HepG2 (cell line): Measurements from ENCODE around the gene MORN1. TPM values are rescaled to one million over a fixed set of nuclear protein-coding genes. Genes with fewer than 3 reads are reported as not detected.

ENCODE experiments used
- ATF1 ChIP-seq: IDR thresholded peaks from 2 replicates; pipeline ENCODE4 v1.6.1; 2016; ENCODE audit warnings: mild to moderate bottlenecking, control low read depth
- CBX1 ChIP-seq: IDR thresholded peaks from one replicate; pipeline ENCODE4 v1.6.1; 2016; ENCODE audit warnings: antibody characterized with exemption, low read depth
- FOXJ3 ChIP-seq: sonication (generic); formaldehyde crosslinking; IDR thresholded peaks from 2 replicates; pipeline ENCODE4 v1.4.0; 2020; ENCODE audit warnings: missing genetic modification reagents, mild to moderate bottlenecking, borderline replicate concordance
- HOXA5 ChIP-seq: sonication (generic); formaldehyde crosslinking; IDR thresholded peaks from 2 replicates; pipeline ENCODE4 v1.4.0; 2020; ENCODE audit warnings: missing genetic modification reagents
- KDM6A ChIP-seq: IDR thresholded peaks from 2 replicates; pipeline ENCODE4 v1.6.1; 2016; ENCODE audit warnings: low read depth
- LCORL ChIP-seq, 2 experiments: fragments of 450-650 bp in 1 of 2; sonication (generic) in 1 of 2; formaldehyde crosslinking in 1 of 2; IDR thresholded peaks; 2 replicates each; pipeline versions ENCODE4 v1.5.0 to v1.6.1; 2017 to 2020; ENCODE audit warnings: antibody characterized with exemption in 1 of 2, missing genetic modification reagents in 1 of 2
- PAXIP1 ChIP-seq: sonication (generic); formaldehyde crosslinking; conservative IDR thresholded peaks from 2 replicates; pipeline ENCODE4 v1.4.0; 2020; ENCODE audit warnings: mild to moderate bottlenecking, missing genetic modification reagents, moderate library complexity
- PHF21A ChIP-seq: sonication (generic); formaldehyde crosslinking; IDR thresholded peaks from 2 replicates; pipeline ENCODE4 v1.5.0; 2020; ENCODE audit warnings: mild to moderate bottlenecking, missing genetic modification reagents
- PITX1 ChIP-seq: sonication (generic); formaldehyde crosslinking; IDR thresholded peaks from 2 replicates; pipeline ENCODE4 v1.5.1; 2020; ENCODE audit warnings: mild to moderate bottlenecking, missing genetic modification reagents
- POLR2AphosphoS2 ChIP-seq: IDR thresholded peaks from 2 replicates; pipeline ENCODE4 v1.6.1; 2011; ENCODE audit warnings: low read depth, low read length, improper control_type of control experiment
- SMAD9 ChIP-seq: sonication (generic); formaldehyde crosslinking; IDR thresholded peaks from 2 replicates; pipeline ENCODE4 v1.5.1; 2020; ENCODE audit warnings: mild to moderate bottlenecking, missing genetic modification reagents
- THAP8 ChIP-seq: sonication (generic); formaldehyde crosslinking; IDR thresholded peaks from 2 replicates; pipeline ENCODE4 v1.5.1; 2020; ENCODE audit warnings: missing genetic modification reagents, mild to moderate bottlenecking, borderline replicate concordance
- U2AF2 ChIP-seq: fragments of 200-400 bp; formaldehyde crosslinking; IDR thresholded peaks from 2 replicates; pipeline ENCODE4 v1.6.1; 2017; ENCODE audit warnings: low read depth, mild to moderate bottlenecking, low read length
- YEATS4 ChIP-seq: sonication (generic); formaldehyde crosslinking; IDR thresholded peaks from 2 replicates; pipeline ENCODE4 v1.4.0; 2020; ENCODE audit warnings: missing genetic modification reagents, borderline replicate concordance
- polyA plus RNA-seq, 8 experiments: library from polyadenylated mRNA; depleted of rRNA in 3 of 8; stranded (reverse) in 7 of 8; unstranded in 1 of 8; fragments of >200 nt; fragmentation: Illumina TruSeq in 4 of 8; extraction: Trizol in 4 of 8; gene quantifications; 2 replicates each; pipeline versions ENCODE4 v1.2.1 to v1.2.3, GENCODE V29; 2011 to 2016; ENCODE audit warnings: low read depth in 4 of 8, missing spikeins in 1 of 8, mixed read lengths in 1 of 8; ENCODE audit not compliant: insufficient read depth in 1 of 8
- total RNA-seq, 5 experiments: library from RNA; depleted of rRNA; stranded (reverse); fragments of >200 nt; fragmentation: Illumina TruSeq; extraction: Trizol; gene quantifications; 2 replicates each; pipeline ENCODE4 v1.2.3, GENCODE V29; 2016; ENCODE audit warnings: low read depth in 1 of 5
- TF ChIP-seq, protein P1 (sequence below): IDR thresholded peaks from 2 replicates; pipeline ENCODE4 v1.4.0; 2020; ENCODE audit warnings: mild to moderate bottlenecking, missing genetic modification reagents
- TF ChIP-seq, protein P2 (sequence below): sonication (generic); formaldehyde crosslinking; IDR thresholded peaks from 2 replicates; pipeline ENCODE4 v1.5.1; 2020; ENCODE audit warnings: mild to moderate bottlenecking, moderate library complexity, missing genetic modification reagents
- TF ChIP-seq, protein P3 (sequence below): sonication (generic); formaldehyde crosslinking; IDR thresholded peaks from 2 replicates; pipeline ENCODE4 v1.8.1; 2023; ENCODE audit warnings: mild to moderate bottlenecking, missing genetic modification reagents
- TF ChIP-seq, protein P4 (sequence below): sonication (generic); formaldehyde crosslinking; IDR thresholded peaks from 2 replicates; pipeline ENCODE4 v1.5.0; 2020; ENCODE audit warnings: missing genetic modification reagents, mild to moderate bottlenecking, borderline replicate concordance

MORN1 gene
- total and polyA plus RNA-seq, 2 of the 13 experiments (the other 11 are each of a cell fraction or from before 2014, with no cell fraction given): 3.1 to 6.5 TPM

- TF ChIP-seq, protein P1, sequence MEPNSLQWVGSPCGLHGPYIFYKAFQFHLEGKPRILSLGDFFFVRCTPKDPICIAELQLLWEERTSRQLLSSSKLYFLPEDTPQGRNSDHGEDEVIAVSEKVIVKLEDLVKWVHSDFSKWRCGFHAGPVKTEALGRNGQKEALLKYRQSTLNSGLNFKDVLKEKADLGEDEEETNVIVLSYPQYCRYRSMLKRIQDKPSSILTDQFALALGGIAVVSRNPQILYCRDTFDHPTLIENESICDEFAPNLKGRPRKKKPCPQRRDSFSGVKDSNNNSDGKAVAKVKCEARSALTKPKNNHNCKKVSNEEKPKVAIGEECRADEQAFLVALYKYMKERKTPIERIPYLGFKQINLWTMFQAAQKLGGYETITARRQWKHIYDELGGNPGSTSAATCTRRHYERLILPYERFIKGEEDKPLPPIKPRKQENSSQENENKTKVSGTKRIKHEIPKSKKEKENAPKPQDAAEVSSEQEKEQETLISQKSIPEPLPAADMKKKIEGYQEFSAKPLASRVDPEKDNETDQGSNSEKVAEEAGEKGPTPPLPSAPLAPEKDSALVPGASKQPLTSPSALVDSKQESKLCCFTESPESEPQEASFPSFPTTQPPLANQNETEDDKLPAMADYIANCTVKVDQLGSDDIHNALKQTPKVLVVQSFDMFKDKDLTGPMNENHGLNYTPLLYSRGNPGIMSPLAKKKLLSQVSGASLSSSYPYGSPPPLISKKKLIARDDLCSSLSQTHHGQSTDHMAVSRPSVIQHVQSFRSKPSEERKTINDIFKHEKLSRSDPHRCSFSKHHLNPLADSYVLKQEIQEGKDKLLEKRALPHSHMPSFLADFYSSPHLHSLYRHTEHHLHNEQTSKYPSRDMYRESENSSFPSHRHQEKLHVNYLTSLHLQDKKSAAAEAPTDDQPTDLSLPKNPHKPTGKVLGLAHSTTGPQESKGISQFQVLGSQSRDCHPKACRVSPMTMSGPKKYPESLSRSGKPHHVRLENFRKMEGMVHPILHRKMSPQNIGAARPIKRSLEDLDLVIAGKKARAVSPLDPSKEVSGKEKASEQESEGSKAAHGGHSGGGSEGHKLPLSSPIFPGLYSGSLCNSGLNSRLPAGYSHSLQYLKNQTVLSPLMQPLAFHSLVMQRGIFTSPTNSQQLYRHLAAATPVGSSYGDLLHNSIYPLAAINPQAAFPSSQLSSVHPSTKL (CRISPR knock-in tag): peak; percentile 28; the same call in 1 of the 2 replicates
- TF ChIP-seq ATF1 (CRISPR knock-in tag) (no peak), POLR2AphosphoS2 (no peak), LCORL (IDR thresholded peaks at IDR 0.05) (no peak), LCORL (CRISPR knock-in tag; IDR thresholded peaks at IDR 0.05) (peak; percentile 86), PHF21A (CRISPR knock-in tag) (0 out of 2 replicates have a peak, but pooled peaks have one; percentile 26), U2AF2 (no peak), SMAD9 (CRISPR knock-in tag) (no peak), KDM6A (CRISPR knock-in tag) (0 out of 2 replicates have a peak, but pooled peaks have one; percentile 39), YEATS4 (CRISPR knock-in tag) (no peak), HOXA5 (CRISPR knock-in tag) (no peak), THAP8 (no peak), CBX1 (no peak), PITX1 (0 out of 2 replicates have a peak, but pooled peaks have one; percentile 27), PAXIP1 (peak; percentile 62), FOXJ3 (peak; percentile 20; the same call in 1 of the 2 replicates)
- TF ChIP-seq, protein P2, sequence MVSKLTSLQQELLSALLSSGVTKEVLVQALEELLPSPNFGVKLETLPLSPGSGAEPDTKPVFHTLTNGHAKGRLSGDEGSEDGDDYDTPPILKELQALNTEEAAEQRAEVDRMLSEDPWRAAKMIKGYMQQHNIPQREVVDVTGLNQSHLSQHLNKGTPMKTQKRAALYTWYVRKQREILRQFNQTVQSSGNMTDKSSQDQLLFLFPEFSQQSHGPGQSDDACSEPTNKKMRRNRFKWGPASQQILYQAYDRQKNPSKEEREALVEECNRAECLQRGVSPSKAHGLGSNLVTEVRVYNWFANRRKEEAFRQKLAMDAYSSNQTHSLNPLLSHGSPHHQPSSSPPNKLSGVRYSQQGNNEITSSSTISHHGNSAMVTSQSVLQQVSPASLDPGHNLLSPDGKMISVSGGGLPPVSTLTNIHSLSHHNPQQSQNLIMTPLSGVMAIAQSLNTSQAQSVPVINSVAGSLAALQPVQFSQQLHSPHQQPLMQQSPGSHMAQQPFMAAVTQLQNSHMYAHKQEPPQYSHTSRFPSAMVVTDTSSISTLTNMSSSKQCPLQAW: peak; percentile 60; the same call in 1 of the 2 replicates
- TF ChIP-seq, protein P3, sequence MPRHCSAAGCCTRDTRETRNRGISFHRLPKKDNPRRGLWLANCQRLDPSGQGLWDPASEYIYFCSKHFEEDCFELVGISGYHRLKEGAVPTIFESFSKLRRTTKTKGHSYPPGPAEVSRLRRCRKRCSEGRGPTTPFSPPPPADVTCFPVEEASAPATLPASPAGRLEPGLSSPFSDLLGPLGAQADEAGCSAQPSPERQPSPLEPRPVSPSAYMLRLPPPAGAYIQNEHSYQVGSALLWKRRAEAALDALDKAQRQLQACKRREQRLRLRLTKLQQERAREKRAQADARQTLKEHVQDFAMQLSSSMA (CRISPR knock-in tag): 0 out of 2 replicates have a peak, but pooled peaks have one; percentile 69
- TF ChIP-seq, protein P4, sequence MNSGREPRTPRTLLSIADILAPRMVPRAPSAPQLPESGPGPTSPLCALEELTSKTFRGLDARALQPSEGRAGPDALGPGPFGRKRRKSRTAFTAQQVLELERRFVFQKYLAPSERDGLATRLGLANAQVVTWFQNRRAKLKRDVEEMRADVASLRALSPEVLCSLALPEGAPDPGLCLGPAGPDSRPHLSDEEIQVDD: no peak
Measured at GRCh38 chr1:2384130-2384860, 7.1 kb downstream of the MORN1 start (continued).
